Upper lobe of right lung (tissue), 1 donor: ENCODE results near the gene CABP2. TPM values are rescaled to one million over a fixed set of nuclear protein-coding genes. Genes with fewer than 3 reads are reported as not detected.

Experiments used
- ATAC-seq: fragments of 200-7000 bp; cut with Tn5 transposase; one replicate; pipeline ENCODE4 v1.9.1; 2020; ENCODE audit warnings: mild to moderate bottlenecking, moderate library complexity
- DNase-seq: peaks from one replicate; pipeline ENCODE4 v3.0.0-alpha.2; 2020
- H3K27ac ChIP-seq: fragments of 200-600 bp; one replicate; pipeline ENCODE4 v1.8.0; 2022
- H3K27me3 ChIP-seq: fragments of 200-600 bp; one replicate; pipeline ENCODE4 v1.8.0; 2022; ENCODE audit warnings: mild to moderate bottlenecking
- H3K36me3 ChIP-seq: fragments of 200-600 bp; one replicate; pipeline ENCODE4 v1.8.0; 2022
- H3K4me1 ChIP-seq: fragments of 200-600 bp; one replicate; pipeline ENCODE4 v1.8.0; 2022
- H3K4me3 ChIP-seq: fragments of 200-600 bp; one replicate; pipeline ENCODE4 v1.8.0; 2022; ENCODE audit warnings: mild to moderate bottlenecking
- H3K9me3 ChIP-seq: fragments of 200-600 bp; one replicate; pipeline ENCODE4 v1.8.0; 2022
- CTCF ChIP-seq: fragments of 200-600 bp; IDR thresholded peaks from one replicate; pipeline ENCODE4 v1.8.0; 2022; ENCODE audit warnings: antibody characterized with exemption
- intact Hi-C: fragments of 100-400 bp; cut with DNase I; formaldehyde crosslinking; loops from one replicate; pipeline ENCODE4 v1.11.0; 2022
- total RNA-seq: library from RNA; stranded (reverse); fragmentation: NEBNext Ultra II Directional; extraction: Animal tissue kit (Norgen Biotek cat#: 25700); gene quantifications from one replicate; pipeline ENCODE4 v1.2.1, GENCODE V29; 2021
- donor health status: DM: no; HTN: yes; CAD: no; lungs with severe emphysema.

The CABP2 gene
- total RNA-seq, 1 donor from 2014 or later: not detected

GRCh38 chr11:67492069-67492727 lies 31.0 kb downstream of the CABP2 start:
- intact Hi-C loops: no loop called here
- Histone ChIP-seq H3K4me1 (no peaks in the 10 kb centered on the region), H3K36me3 (peaks cover 68% of the 10 kb centered on the region), H3K4me3 (no peak overlapping the region), H3K9me3 (no peaks in the 10 kb centered on the region), H3K27me3 (no peaks in the 10 kb centered on the region), H3K27ac (no peak overlapping the region)
- ATAC-seq (no peak), DNase-seq (no peak)
- no peak for TF ChIP-seq CTCF

GRCh38 chr11:67491276-67492068 lies 31.8 kb downstream of the CABP2 start:
- DNase-seq (no peak), ATAC-seq (no peak)
- peaks cover 68% of the 10 kb centered on the region for H3K36me3 ChIP-seq

GRCh38 chr11:67490727-67491065 lies 32.5 kb downstream of the CABP2 start:
- Histone ChIP-seq H3K27me3 (no peaks in the 10 kb centered on the region), H3K9me3 (no peaks in the 10 kb centered on the region), H3K36me3 (peaks cover 61% of the 10 kb centered on the region), H3K4me1 (peaks cover 5% of the 10 kb centered on the region), H3K27ac (no peak overlapping the region), H3K4me3 (no peak overlapping the region)
- ATAC-seq: no peak
- intact Hi-C loops: no loop called here
- DNase-seq: no peak
- TF ChIP-seq CTCF: no peak

More at GRCh38 chr11:67491276-67492068, 31.8 kb downstream of the CABP2 start:
- no peaks in the 10 kb centered on the region for H3K9me3 ChIP-seq
- no peak overlapping the region for H3K27ac ChIP-seq
- intact Hi-C loops: no loop called here
- no peaks in the 10 kb centered on the region for H3K4me1 ChIP-seq
- no peak overlapping the region for H3K4me3 ChIP-seq
- H3K27me3 ChIP-seq: no peaks in the 10 kb centered on the region
- no peak for TF ChIP-seq CTCF

- Histone ChIP-seq H3K27ac (no peak overlapping the region), H3K36me3 (peaks cover 60% of the 10 kb centered on the region), H3K27me3 (no peaks in the 10 kb centered on the region), H3K4me3 (no peak overlapping the region), H3K9me3 (no peaks in the 10 kb centered on the region), H3K4me1 (peaks cover 11% of the 10 kb centered on the region)
- DNase-seq: no peak
- ATAC-seq: no peak
- intact Hi-C loops: no loop called here
- no peak for TF ChIP-seq CTCF
These were observed 33.1 kb downstream of the CABP2 start for GRCh38 chr11:67489885-67490726.

- DNase-seq (no peak), ATAC-seq (no peak)
- no peaks in the 10 kb centered on the region for H3K27me3 ChIP-seq
- H3K9me3 ChIP-seq: no peaks in the 10 kb centered on the region
- no peak for TF ChIP-seq CTCF
- no peak overlapping the region for H3K4me3 ChIP-seq
- peaks cover 60% of the 10 kb centered on the region for H3K36me3 ChIP-seq
- H3K4me1 ChIP-seq: peaks cover 19% of the 10 kb centered on the region
- intact Hi-C loops: no loop called here
- no peak overlapping the region for H3K27ac ChIP-seq
These were observed 33.9 kb downstream of the CABP2 start for GRCh38 chr11:67489203-67489884.
